IMR-90 (cell line): ENCODE results near the gene DENND10. TPM values are rescaled to one million over a fixed set of nuclear protein-coding genes. Genes with fewer than 3 reads are reported as not detected.

Experiments used
- ATAC-seq: fragments of 200-7000 bp; cut with Tn5 transposase; 2 replicates; pipeline ENCODE4 v1.9.1; 2020; ENCODE audit warnings: low read depth, mild to moderate bottlenecking, moderate library complexity
- Bru-seq: library from RNA; stranded (reverse); fragments of 400-500 nt; gene quantifications from one replicate; lab custom pipeline; 2021; lab: Mats Ljungman, UMichigan
- BruChase-seq, 2 experiments: library from RNA; stranded (reverse); fragments of 400-500 nt; gene quantifications; one replicate each; lab custom pipeline; 2021; lab: Mats Ljungman, UMichigan
- BruUV-seq: library from RNA; stranded (reverse); fragments of 400-500 nt; replicated peaks from 2 replicates; lab custom pipeline; 2021; lab: Mats Ljungman, UMichigan
- CTCF ChIA-PET: fragments of 300-600 bp; formaldehyde crosslinking; extraction: SDS; loops from one replicate; lab custom pipeline; 2021; ENCODE audit warnings: antibody characterized with exemption; lab: Yijun Ruan, JAX
- POLR2A ChIA-PET: fragments of 300-600 bp; sonication (Branson Sonifier 250); formaldehyde crosslinking; loops from one replicate; lab custom pipeline; 2022; ENCODE audit warnings: antibody characterized with exemption; ENCODE audit not compliant: unreplicated experiment; lab: Charles Lee
- DNase-seq: peaks from one replicate; pipeline ENCODE4 v3.0.0; 2013
- H2AFZ ChIP-seq: replicated peaks from 2 replicates; pipeline ENCODE3; 2013; ENCODE audit warnings: low read length, mild to moderate bottlenecking; ENCODE audit not compliant: poor library complexity
- H2AK5ac ChIP-seq: 2 replicates; pipeline ENCODE4 v1.6.1; 2013; ENCODE audit warnings: low read depth, low read length, inconsistent platforms
- H2AK9ac ChIP-seq: replicated peaks from 2 replicates; pipeline ENCODE3; 2013; ENCODE audit warnings: mild to moderate bottlenecking, low read depth, low read length, moderate library complexity; ENCODE audit not compliant: poor library complexity
- H2BK120ac ChIP-seq: 2 replicates; pipeline ENCODE4 v1.6.1; 2013; ENCODE audit warnings: low read depth, low read length, inconsistent platforms
- H2BK15ac ChIP-seq: 3 replicates; pipeline ENCODE4 v1.6.1; 2013; ENCODE audit warnings: low read depth, low read length, inconsistent platforms
- H2BK20ac ChIP-seq: 2 replicates; pipeline ENCODE4 v1.6.1; 2013; ENCODE audit warnings: low read depth, mild to moderate bottlenecking, inconsistent platforms, low read length, moderate library complexity
- H2BK5ac ChIP-seq: 2 replicates; pipeline ENCODE4 v1.6.1; 2013; ENCODE audit warnings: mild to moderate bottlenecking, low read depth, low read length, inconsistent platforms; ENCODE audit not compliant: poor library complexity, severe bottlenecking
- H3K14ac ChIP-seq: replicated peaks from 2 replicates; pipeline ENCODE4 v1.6.1; 2013; ENCODE audit warnings: low read depth, low read length, inconsistent platforms
- H3K18ac ChIP-seq: 2 replicates; pipeline ENCODE4 v1.6.1; 2013; ENCODE audit warnings: low read depth, low read length, control low read depth
- H3K23ac ChIP-seq: 2 replicates; pipeline ENCODE4 v1.6.1; 2013; ENCODE audit warnings: low read depth, low read length, inconsistent platforms
- H3K27ac ChIP-seq: 2 replicates; pipeline ENCODE4 v1.5.1; 2013; ENCODE audit warnings: mild to moderate bottlenecking, control low read depth, low read length; ENCODE audit not compliant: insufficient read depth
- H3K27me3 ChIP-seq: 2 replicates; pipeline ENCODE4 v1.6.1; 2013; ENCODE audit warnings: low read length; ENCODE audit not compliant: control insufficient read depth, insufficient read depth
- H3K36me3 ChIP-seq: 2 replicates; pipeline ENCODE4 v1.6.1; 2013; ENCODE audit warnings: low read length, mixed read lengths; ENCODE audit not compliant: control insufficient read depth, insufficient read depth
- H3K4ac ChIP-seq: 2 replicates; pipeline ENCODE4 v1.6.1; 2013; ENCODE audit warnings: low read depth, low read length, inconsistent platforms
- H3K4me1 ChIP-seq: 2 replicates; pipeline ENCODE4 v1.6.1; 2013; ENCODE audit warnings: low read length, mixed read lengths; ENCODE audit not compliant: control insufficient read depth, insufficient read depth
- H3K4me2 ChIP-seq: 2 replicates; pipeline ENCODE4 v1.6.1; 2013; ENCODE audit warnings: low read depth, mild to moderate bottlenecking, control low read depth, low read length, moderate library complexity
- H3K4me3 ChIP-seq: 2 replicates; pipeline ENCODE4 v1.5.1; 2013; ENCODE audit warnings: low read depth, mild to moderate bottlenecking, control low read depth, low read length, moderate library complexity; ENCODE audit not compliant: insufficient read depth
- H3K56ac ChIP-seq: 2 replicates; pipeline ENCODE4 v1.6.1; 2013; ENCODE audit warnings: low read length, inconsistent platforms; ENCODE audit not compliant: insufficient read depth; ENCODE audit errors: extremely low read depth
- H3K79me1 ChIP-seq, 2 experiments: 2 replicates each; pipeline ENCODE4 v1.6.1; 2013; ENCODE audit warnings: low read length in 2 of 2, inconsistent platforms in 1 of 2, low read depth in 1 of 2
- H3K9ac ChIP-seq: 2 replicates; pipeline ENCODE4 v1.6.1; 2013; ENCODE audit warnings: low read depth, low read length, control low read depth
- H3K9me1 ChIP-seq: 2 replicates; pipeline ENCODE4 v1.6.1; 2013; ENCODE audit warnings: low read length, inconsistent platforms; ENCODE audit not compliant: insufficient read depth
- H3K9me3 ChIP-seq: 2 replicates; pipeline ENCODE4 v1.6.1; 2013; ENCODE audit warnings: low read length; ENCODE audit not compliant: control insufficient read depth, insufficient read depth
- H4K20me1 ChIP-seq: 2 replicates; pipeline ENCODE4 v1.6.1; 2013; ENCODE audit warnings: low read length, inconsistent platforms; ENCODE audit not compliant: insufficient read depth
- H4K5ac ChIP-seq: 2 replicates; pipeline ENCODE4 v1.6.1; 2013; ENCODE audit warnings: mild to moderate bottlenecking, low read depth, low read length, control low read depth
- H4K8ac ChIP-seq, 2 experiments: 2 replicates each; pipeline ENCODE4 v1.6.1; 2013; ENCODE audit warnings: low read depth in 2 of 2, low read length in 2 of 2, control low read depth in 1 of 2, inconsistent platforms in 1 of 2
- H4K91ac ChIP-seq: 2 replicates; pipeline ENCODE4 v1.6.1; 2013; ENCODE audit warnings: low read depth, low read length, inconsistent platforms; ENCODE audit not compliant: insufficient read depth
- CEBPB ChIP-seq: IDR thresholded peaks from 2 replicates; pipeline ENCODE4 v1.6.1; 2012; ENCODE audit warnings: low read depth, low read length, improper control_type of control experiment
- CHD1 ChIP-seq: IDR thresholded peaks from 2 replicates; pipeline ENCODE4 v1.6.1; 2012; ENCODE audit warnings: low read depth, low read length, improper control_type of control experiment
- MAFK ChIP-seq: IDR thresholded peaks from 2 replicates; pipeline ENCODE4 v1.6.1; 2012; ENCODE audit warnings: low read depth, low read length, improper control_type of control experiment
- MAZ ChIP-seq: IDR thresholded peaks from 2 replicates; pipeline ENCODE4 v1.6.1; 2012; ENCODE audit warnings: low read depth, mild to moderate bottlenecking, low read length, improper control_type of control experiment, moderate library complexity, borderline replicate concordance
- MXI1 ChIP-seq: IDR thresholded peaks from 2 replicates; pipeline ENCODE4 v1.6.1; 2012; ENCODE audit warnings: low read depth, mild to moderate bottlenecking, low read length, moderate library complexity, borderline replicate concordance
- NFE2L2 ChIP-seq: fragments of 150-350 bp; IDR thresholded peaks from 2 replicates; pipeline ENCODE4 v1.6.1; 2016; ENCODE audit warnings: low read depth, mild to moderate bottlenecking, low read length
- POLR2A ChIP-seq: IDR thresholded peaks from 2 replicates; pipeline ENCODE4 v1.6.1; 2012; ENCODE audit warnings: mild to moderate bottlenecking, low read depth, low read length
- RAD21 ChIP-seq: IDR thresholded peaks from 2 replicates; pipeline ENCODE4 v1.6.1; 2012; ENCODE audit warnings: low read length, improper control_type of control experiment
- RFX5 ChIP-seq: IDR thresholded peaks from 2 replicates; pipeline ENCODE4 v1.8.0; 2012; ENCODE audit warnings: low read depth, mild to moderate bottlenecking, low read length, moderate library complexity
- SMC3 ChIP-seq: fragments of 150-350 bp; IDR thresholded peaks from 2 replicates; pipeline ENCODE4 v1.6.1; 2016; ENCODE audit warnings: low read depth, mild to moderate bottlenecking, antibody characterized with exemption, low read length, moderate library complexity
- whole genome bisulfite sequencing, 2 experiments: methylation state at CpG; one replicate each; pipeline versions ENCODE4 v1.1.5 to v1.1.7; 2013; ENCODE audit warnings: missing lambda C conversion rate in 2 of 2; ENCODE audit not compliant: insufficient read length in 1 of 2; ENCODE audit errors: extremely low coverage in 2 of 2; 5-methylcytosine and 5-hydroxymethylcytosine counted together
- dilution Hi-C: fragments of 300-500 bp; cut with HindIII; formaldehyde crosslinking; loops from one replicate; pipeline ENCODE4 v1.14.3; 2018; ENCODE audit warnings: low sequenced_read_pairs; ENCODE audit not compliant: unreplicated experiment
- in situ Hi-C: fragments of 300-500 bp; cut with MboI; formaldehyde crosslinking; loops from 3 replicates; pipeline ENCODE4 v1.14.3; 2019; ENCODE audit warnings: low sequenced_read_pairs, inconsistent platforms, mixed read lengths
- intact Hi-C: fragments of 100-400 bp; cut with micrococcal nuclease; formaldehyde crosslinking; loops from 2 replicates; pipeline ENCODE4 v1.10.0; 2022
- long read RNA-seq: library from polyadenylated mRNA; unstranded; transcript quantifications from one replicate; pipeline ENCODE4 v2.0.0, GENCODE V29; 2021; ENCODE audit not compliant: unreplicated experiment
- polyA plus RNA-seq, 3 experiments: library from polyadenylated mRNA; depleted of rRNA; stranded (reverse); fragments of >200 nt; gene quantifications; 2 replicates each; pipeline ENCODE4 v1.2.3, GENCODE V29; 2012; ENCODE audit warnings: low replicate concordance in 1 of 3
- total RNA-seq: library from RNA; depleted of rRNA; stranded (reverse); fragments of >200 nt; gene quantifications from 2 replicates; pipeline ENCODE4 v1.2.3, GENCODE V29; 2012; rRNA removed
- TF ChIP-seq, protein P1 (sequence below): conservative IDR thresholded peaks from 2 replicates; pipeline ENCODE4 v1.5.1; 2012; ENCODE audit warnings: mild to moderate bottlenecking, low read depth, low read length, improper control_type of control experiment

Gene DENND10, protein sequence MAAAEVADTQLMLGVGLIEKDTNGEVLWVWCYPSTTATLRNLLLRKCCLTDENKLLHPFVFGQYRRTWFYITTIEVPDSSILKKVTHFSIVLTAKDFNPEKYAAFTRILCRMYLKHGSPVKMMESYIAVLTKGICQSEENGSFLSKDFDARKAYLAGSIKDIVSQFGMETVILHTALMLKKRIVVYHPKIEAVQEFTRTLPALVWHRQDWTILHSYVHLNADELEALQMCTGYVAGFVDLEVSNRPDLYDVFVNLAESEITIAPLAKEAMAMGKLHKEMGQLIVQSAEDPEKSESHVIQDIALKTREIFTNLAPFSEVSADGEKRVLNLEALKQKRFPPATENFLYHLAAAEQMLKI
- 80.3 and 81.4 TPM in 2 replicates for total RNA-seq
- polyA plus RNA-seq (2012; rRNA removed) = 39.6 and 50.9 TPM in 2 replicates
- polyA plus RNA-seq (2012; cell fraction: cytosol; rRNA removed) = 25.5 and 41.7 TPM in 2 replicates
- polyA plus RNA-seq (2012; cell fraction: nucleus; rRNA removed; ENCODE audit: low replicate concordance) = 19.3 and 58.1 TPM in 2 replicates
- Bru-seq, nascent RNA = percentile 71 among the genes with signal in this experiment
- percentile 78 among the genes with signal in this experiment for BruChase-seq, experiment 1, labeled RNA remaining after a 6-hour chase
- percentile 65 among the genes with signal in this experiment for BruChase-seq, experiment 2, labeled RNA remaining after a 2-hour chase
- long read RNA-seq, transcript FAM45A-201 (9 exons, 1,648 nt) = major isoform, 33 of 82 reads
- long read RNA-seq, partial matches to known transcripts = 3 of 82 reads
- long read RNA-seq, other reads (novel, unspliced or antisense) = 45 of 82 reads

DNA sequence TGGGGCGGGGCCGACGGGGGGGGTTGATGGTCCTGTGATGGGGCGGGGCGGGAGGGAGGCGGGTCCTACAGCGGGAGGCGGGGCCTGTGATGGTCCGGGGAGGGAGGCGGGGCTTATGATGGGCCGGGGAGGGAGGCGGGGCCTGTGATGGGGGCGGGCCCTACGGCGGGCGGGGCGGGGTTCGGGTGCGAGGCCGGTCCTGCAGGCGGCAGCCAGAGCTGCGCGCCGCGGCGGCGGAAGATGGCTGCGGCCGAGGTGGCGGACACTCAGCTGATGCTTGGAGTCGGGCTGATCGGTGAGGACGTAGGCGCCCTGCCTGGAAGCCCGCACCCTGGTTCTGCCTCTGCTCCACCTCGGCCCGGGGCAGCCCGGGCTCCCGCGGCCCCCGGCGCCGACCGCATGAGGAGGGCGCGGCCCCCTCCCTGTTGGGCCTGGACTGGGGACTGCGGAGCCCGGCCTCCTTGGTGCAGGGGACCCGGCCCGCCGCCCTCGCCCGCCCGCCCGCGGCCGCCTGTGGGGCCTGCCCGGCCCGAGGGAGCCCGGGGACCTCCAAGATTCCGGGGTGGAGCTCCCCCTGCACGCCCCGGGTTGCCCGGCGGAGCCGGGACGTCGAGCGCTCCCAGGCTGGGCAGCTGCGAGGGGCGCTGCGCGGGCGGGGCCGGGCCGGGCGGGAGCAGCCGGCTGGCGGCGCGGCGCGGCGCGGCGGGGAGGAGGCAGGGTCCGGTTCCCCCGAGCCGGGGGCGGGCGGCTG, at the start of gene DENND10:
DENND10 (plus strand) TSS at position 211 of the 751 bp plus-strand sequence; CDS start at position 241, 30 bp downstream.
- Histone ChIP-seq H2AFZ (peak within 1 kb of the TSS; percentile 96), H3K27ac (peak within 1 kb of the TSS; percentile 68)
- TF ChIP-seq MAFK (no peak), MAZ (peak; percentile 29; the same call in 1 of the 2 replicates), POLR2A (peak; percentile 78), CEBPB (no peak), RFX5 (no peak), MXI1 (no peak), SMC3 (no peak), NFE2L2 (no peak), RAD21 (no peak), CHD1 (no peak)
- TF ChIP-seq, protein P1, sequence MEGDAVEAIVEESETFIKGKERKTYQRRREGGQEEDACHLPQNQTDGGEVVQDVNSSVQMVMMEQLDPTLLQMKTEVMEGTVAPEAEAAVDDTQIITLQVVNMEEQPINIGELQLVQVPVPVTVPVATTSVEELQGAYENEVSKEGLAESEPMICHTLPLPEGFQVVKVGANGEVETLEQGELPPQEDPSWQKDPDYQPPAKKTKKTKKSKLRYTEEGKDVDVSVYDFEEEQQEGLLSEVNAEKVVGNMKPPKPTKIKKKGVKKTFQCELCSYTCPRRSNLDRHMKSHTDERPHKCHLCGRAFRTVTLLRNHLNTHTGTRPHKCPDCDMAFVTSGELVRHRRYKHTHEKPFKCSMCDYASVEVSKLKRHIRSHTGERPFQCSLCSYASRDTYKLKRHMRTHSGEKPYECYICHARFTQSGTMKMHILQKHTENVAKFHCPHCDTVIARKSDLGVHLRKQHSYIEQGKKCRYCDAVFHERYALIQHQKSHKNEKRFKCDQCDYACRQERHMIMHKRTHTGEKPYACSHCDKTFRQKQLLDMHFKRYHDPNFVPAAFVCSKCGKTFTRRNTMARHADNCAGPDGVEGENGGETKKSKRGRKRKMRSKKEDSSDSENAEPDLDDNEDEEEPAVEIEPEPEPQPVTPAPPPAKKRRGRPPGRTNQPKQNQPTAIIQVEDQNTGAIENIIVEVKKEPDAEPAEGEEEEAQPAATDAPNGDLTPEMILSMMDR = no peak; the same call in 1 of the 2 replicates

More for the DNA sequence above, at the start of gene DENND10:
- Histone ChIP-seq H2BK120ac (peak within 1 kb of the TSS; percentile 33; the same call in 1 of the 2 replicates), H3K14ac (peak within 1 kb of the TSS; percentile 81), H4K5ac (peak within 1 kb of the TSS; percentile 75), H2AK5ac (peak within 1 kb of the TSS; percentile 68), H4K91ac (peak within 1 kb of the TSS; percentile 24; the same call in 1 of the 2 replicates), H3K4me2 (peak within 1 kb of the TSS; percentile 96), H3K23ac (peak within 1 kb of the TSS; percentile 11), H3K18ac (peak within 1 kb of the TSS; percentile 94), H3K9me3 (no peaks in the 10 kb centered on the region), H3K9ac (peak within 1 kb of the TSS; percentile 73), H3K79me1 (peaks cover 22 to 37% of the 10 kb centered on the region in 2 experiments), H3K4me3 (peak within 1 kb of the TSS; percentile 93), H3K4ac (peak within 1 kb of the TSS; percentile 79), H3K9me1 (peaks cover 5% of the 10 kb centered on the region; the same call in 1 of the 2 replicates), H4K20me1 (peaks cover 4% of the 10 kb centered on the region; the same call in 1 of the 2 replicates), H3K4me1 (peaks cover 4% of the 10 kb centered on the region; the same call in 1 of the 2 replicates), H3K27me3 (no peaks in the 10 kb centered on the region), H3K56ac (no peak within 1 kb of the TSS; the same call in 1 of the 2 replicates), H2BK15ac (peak within 1 kb of the TSS; percentile 80; the same call in 2 of the 3 replicates), H2BK20ac (no peak within 1 kb of the TSS), H2BK5ac (peak within 1 kb of the TSS; percentile 54), H3K36me3 (peaks cover 9% of the 10 kb centered on the region), H4K8ac (peak within 1 kb of the TSS in 1 of 2 experiments; percentile 81; a peak in 2 of 4 replicates), H2AK9ac (peak within 1 kb of the TSS; percentile 95)
- dilution Hi-C loops (no loop called here), in situ Hi-C loops (no loop called here), intact Hi-C loops (loop anchor here (1.0 to 2.0 kb wide), 2 partner anchors 10 to 23 kb away; partner anchors contain the start of gene EIF3A)
- ATAC-seq (peak; percentile 95), DNase-seq (peak; percentile 72)
- POLR2A ChIA-PET = interaction anchor here (0.7 kb wide), 1 partner anchor 88 kb away, joined by 3 read pairs; no protein-coding TSS in a partner anchor
- CTCF ChIA-PET = interaction anchor here (0.6 kb wide), 1 partner anchor 60 kb away, joined by 3 read pairs; no protein-coding TSS in a partner anchor
- 0% methylated on average over 26 of the region's 91 CpGs; no CpG with 5 or more reads in 1 of the 2 experiments for WGBS, 2 experiments
- no TSS peak for BruUV-seq
